ENCODE results near the gene PAK1. TPM values are rescaled to one million over a fixed set of nuclear protein-coding genes. Genes with fewer than 3 reads are reported as not detected.

Gene PAK1
- total RNA-seq, 2 experiments from 2014 or later = 77.2 to 83.6 TPM

- Mint-ChIP-seq H3K4me3 (no peak overlapping the region), H3K27ac (no peak overlapping the region), H3K36me3 (no peaks in the 10 kb centered on the region), H3K4me1 (peaks cover 39% of the 10 kb centered on the region), H3K27me3 (peaks cover 4% of the 10 kb centered on the region), H3K9me3 (no peaks in the 10 kb centered on the region)
- DNase-seq (no peak), ATAC-seq (ENCODE audit: low read depth) (peak; percentile 20)
- POLR2A ChIA-PET = no interaction called here
Measured at GRCh38 chr11:77442394-77443053, 31.4 kb downstream of the PAK1 start.

- ATAC-seq (ENCODE audit: low read depth) (no peak), DNase-seq (no peak)
- H3K36me3 Mint-ChIP-seq = no peaks in the 10 kb centered on the region
- H3K4me3 Mint-ChIP-seq = no peak overlapping the region
- peaks cover 30% of the 10 kb centered on the region for H3K4me1 Mint-ChIP-seq
- H3K27me3 Mint-ChIP-seq = peaks cover 4% of the 10 kb centered on the region
- no peak overlapping the region for H3K27ac Mint-ChIP-seq
- H3K9me3 Mint-ChIP-seq = no peaks in the 10 kb centered on the region
- POLR2A ChIA-PET = no interaction called here
Measured at GRCh38 chr11:77441426-77441825, 32.5 kb downstream of the PAK1 start.

DNA sequence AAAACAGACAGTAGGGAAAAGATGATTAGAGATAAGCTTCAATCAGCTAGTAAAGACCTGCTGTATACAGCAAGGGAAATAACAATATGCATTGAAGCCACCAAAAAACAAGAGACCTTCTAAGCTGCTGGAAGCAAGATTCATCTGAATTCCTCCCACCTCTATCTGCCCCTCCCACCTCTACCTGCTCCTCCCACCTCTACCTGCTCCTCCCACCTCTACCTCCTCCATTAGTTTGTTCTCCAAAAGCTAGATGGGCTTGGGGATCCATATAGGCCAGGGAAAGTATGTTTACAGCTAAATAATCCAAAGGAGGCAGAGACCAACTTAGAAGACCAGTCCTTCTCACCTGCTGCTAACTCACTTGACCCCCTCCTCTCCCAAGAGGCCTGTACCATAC, 33.2 kb downstream of the PAK1 start:
- POLR2A ChIA-PET = no interaction called here
- H3K4me1 Mint-ChIP-seq = peaks cover 33% of the 10 kb centered on the region
- ATAC-seq (ENCODE audit: low read depth) (no peak), DNase-seq (no peak)
- no peaks in the 10 kb centered on the region for H3K9me3 Mint-ChIP-seq
- no peak overlapping the region for H3K27ac Mint-ChIP-seq
- no peaks in the 10 kb centered on the region for H3K36me3 Mint-ChIP-seq
- peaks cover 4% of the 10 kb centered on the region for H3K27me3 Mint-ChIP-seq
- H3K4me3 Mint-ChIP-seq = no peak overlapping the region

- peaks cover 2% of the 10 kb centered on the region for H3K27me3 Mint-ChIP-seq
- H3K4me1 Mint-ChIP-seq = peaks cover 25% of the 10 kb centered on the region
- POLR2A ChIA-PET = no interaction called here
- DNase-seq (no peak), ATAC-seq (ENCODE audit: low read depth) (no peak)
- no peaks in the 10 kb centered on the region for H3K36me3 Mint-ChIP-seq
- H3K27ac Mint-ChIP-seq = no peak overlapping the region
- no peaks in the 10 kb centered on the region for H3K9me3 Mint-ChIP-seq
- no peak overlapping the region for H3K4me3 Mint-ChIP-seq
Measured at GRCh38 chr11:77438487-77438886, 35.4 kb downstream of the PAK1 start.

DNA sequence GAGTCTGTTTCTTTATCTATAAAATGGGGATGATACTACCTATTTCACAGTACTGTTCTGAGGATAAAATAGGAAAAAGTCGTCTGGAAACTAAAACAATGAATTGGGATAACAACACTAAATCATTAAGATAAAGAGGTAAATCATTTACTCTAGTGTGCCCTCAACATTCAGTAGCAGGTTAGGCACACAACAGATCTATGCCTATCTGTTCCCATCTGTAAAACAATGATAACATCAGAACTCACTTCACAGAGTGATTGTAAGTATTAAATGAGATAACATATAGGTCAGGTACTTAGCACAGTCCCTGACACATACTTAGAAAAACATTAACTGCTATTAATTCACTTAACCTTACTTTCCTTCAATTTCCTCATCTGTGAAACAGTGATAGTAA, 36.9 kb downstream of the PAK1 start:
- DNase-seq (no peak), ATAC-seq (ENCODE audit: low read depth) (no peak)
- no peak overlapping the region for H3K27ac Mint-ChIP-seq
- H3K4me3 Mint-ChIP-seq = no peak overlapping the region
- POLR2A ChIA-PET = no interaction called here
- no peaks in the 10 kb centered on the region for H3K9me3 Mint-ChIP-seq
- peaks cover 7% of the 10 kb centered on the region for H3K27me3 Mint-ChIP-seq
- peaks cover 18% of the 10 kb centered on the region for H3K4me1 Mint-ChIP-seq
- peaks cover 2% of the 10 kb centered on the region for H3K36me3 Mint-ChIP-seq

DNA sequence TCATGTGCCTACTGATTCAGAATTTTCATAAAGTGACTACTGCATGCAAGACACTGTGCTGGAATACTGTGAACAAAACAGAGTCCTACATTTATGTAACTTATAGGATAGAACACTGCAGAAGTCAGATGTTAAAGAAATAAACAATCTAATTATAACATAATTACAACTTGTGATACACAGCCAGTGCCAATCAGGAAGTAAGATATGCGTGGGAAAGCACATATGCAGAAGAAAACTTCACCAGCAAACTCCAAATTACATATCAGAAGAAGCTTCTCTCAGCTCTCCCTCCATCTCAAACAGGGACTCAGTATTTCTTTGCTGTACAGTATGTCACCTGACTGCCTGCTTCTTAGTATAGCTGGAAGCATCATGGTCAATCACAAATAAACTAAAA, 37.4 kb downstream of the PAK1 start:
- H3K27me3 Mint-ChIP-seq = peaks cover 7% of the 10 kb centered on the region

DNA sequence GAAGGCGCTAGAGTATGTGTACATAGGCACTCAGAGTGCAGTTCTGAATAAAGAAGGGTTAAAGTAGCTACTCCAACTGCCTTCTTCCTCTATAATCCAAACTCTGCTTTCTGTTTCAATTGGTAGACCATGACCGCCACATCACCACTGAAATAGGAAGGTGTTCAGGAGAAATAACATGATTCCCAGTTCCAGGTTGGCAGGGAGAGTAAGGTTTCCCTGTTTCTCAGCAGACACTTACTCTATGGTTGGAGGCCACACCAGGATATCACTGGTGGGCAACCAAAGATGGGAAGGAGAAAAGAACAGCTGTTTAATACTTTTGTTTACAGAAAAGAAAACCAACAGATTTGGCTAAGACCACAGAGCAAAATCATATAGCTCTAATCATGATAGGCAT, 37.9 kb downstream of the PAK1 start:
- no peaks in the 10 kb centered on the region for H3K9me3 Mint-ChIP-seq
- ATAC-seq (ENCODE audit: low read depth) (no peak), DNase-seq (no peak)
- H3K27me3 Mint-ChIP-seq = peaks cover 7% of the 10 kb centered on the region
- H3K36me3 Mint-ChIP-seq = peaks cover 4% of the 10 kb centered on the region
- no peak overlapping the region for H3K27ac Mint-ChIP-seq
- POLR2A ChIA-PET = no interaction called here
- no peak overlapping the region for H3K4me3 Mint-ChIP-seq
- peaks cover 13% of the 10 kb centered on the region for H3K4me1 Mint-ChIP-seq

More for the DNA sequence above, 37.4 kb downstream of the PAK1 start:
- Mint-ChIP-seq H3K27ac (no peak overlapping the region), H3K4me3 (no peak overlapping the region), H3K4me1 (peaks cover 15% of the 10 kb centered on the region), H3K36me3 (peaks cover 2% of the 10 kb centered on the region), H3K9me3 (no peaks in the 10 kb centered on the region)
- POLR2A ChIA-PET = no interaction called here
- ATAC-seq (ENCODE audit: low read depth) (no peak), DNase-seq (no peak)

GRCh38 chr11:77431813-77432212, 42.1 kb downstream of the PAK1 start:
- Mint-ChIP-seq H3K4me3 (no peak overlapping the region), H3K27ac (no peak overlapping the region), H3K4me1 (peaks cover 25% of the 10 kb centered on the region), H3K9me3 (no peaks in the 10 kb centered on the region), H3K27me3 (peaks cover 5% of the 10 kb centered on the region), H3K36me3 (peaks cover 7% of the 10 kb centered on the region)
- POLR2A ChIA-PET = no interaction called here
- no peak for DNase-seq
- no peak for ATAC-seq (ENCODE audit: low read depth)

- no peak overlapping the region for H3K27ac Mint-ChIP-seq
- H3K4me3 Mint-ChIP-seq = no peak overlapping the region
- H3K9me3 Mint-ChIP-seq = no peaks in the 10 kb centered on the region
- ATAC-seq (ENCODE audit: low read depth) (no peak), DNase-seq (no peak)
- H3K4me1 Mint-ChIP-seq = peaks cover 20% of the 10 kb centered on the region
- H3K36me3 Mint-ChIP-seq = peaks cover 7% of the 10 kb centered on the region
- H3K27me3 Mint-ChIP-seq = peaks cover 5% of the 10 kb centered on the region
- POLR2A ChIA-PET = no interaction called here
Measured at GRCh38 chr11:77428598-77428997, 45.3 kb downstream of the PAK1 start.

GRCh38 chr11:77425346-77425745, 48.5 kb downstream of the PAK1 start:
- H3K4me1 Mint-ChIP-seq = peaks cover 15% of the 10 kb centered on the region
- POLR2A ChIA-PET = interaction anchor here (0.7 kb wide), 1 partner anchor 124 kb away, joined by 3 read pairs; the partner anchor contains the start of gene GDPD4
- no peaks in the 10 kb centered on the region for H3K9me3 Mint-ChIP-seq
- peaks cover 7% of the 10 kb centered on the region for H3K36me3 Mint-ChIP-seq
- no peak for ATAC-seq (ENCODE audit: low read depth)
- H3K27ac Mint-ChIP-seq = no peak overlapping the region
- no peaks in the 10 kb centered on the region for H3K27me3 Mint-ChIP-seq
- no peak for DNase-seq
- H3K4me3 Mint-ChIP-seq = no peak overlapping the region

- POLR2A ChIA-PET = no interaction called here
- Mint-ChIP-seq H3K27ac (no peak overlapping the region), H3K27me3 (no peaks in the 10 kb centered on the region), H3K36me3 (peaks cover 10% of the 10 kb centered on the region), H3K4me1 (peaks cover 9% of the 10 kb centered on the region), H3K9me3 (no peaks in the 10 kb centered on the region), H3K4me3 (no peak overlapping the region)
- no peak for DNase-seq
- ATAC-seq (ENCODE audit: low read depth) = no peak
Measured at GRCh38 chr11:77424644-77425043, 49.2 kb downstream of the PAK1 start.

GRCh38 chr11:77423624-77424023, 50.3 kb downstream of the PAK1 start:
- Mint-ChIP-seq H3K27ac (no peak overlapping the region), H3K4me3 (no peak overlapping the region), H3K4me1 (peaks cover 3% of the 10 kb centered on the region), H3K9me3 (no peaks in the 10 kb centered on the region), H3K27me3 (no peaks in the 10 kb centered on the region), H3K36me3 (peaks cover 9% of the 10 kb centered on the region)
- DNase-seq (no peak), ATAC-seq (ENCODE audit: low read depth) (no peak)
- POLR2A ChIA-PET = no interaction called here

- ATAC-seq (ENCODE audit: low read depth) = no peak
- Mint-ChIP-seq H3K9me3 (no peaks in the 10 kb centered on the region), H3K36me3 (peaks cover 7% of the 10 kb centered on the region), H3K27me3 (no peaks in the 10 kb centered on the region), H3K4me1 (peaks cover 7% of the 10 kb centered on the region), H3K4me3 (no peak overlapping the region), H3K27ac (no peak overlapping the region)
- no peak for DNase-seq
- POLR2A ChIA-PET = no interaction called here
Measured at GRCh38 chr11:77422687-77423086, 51.2 kb downstream of the PAK1 start.

DNA sequence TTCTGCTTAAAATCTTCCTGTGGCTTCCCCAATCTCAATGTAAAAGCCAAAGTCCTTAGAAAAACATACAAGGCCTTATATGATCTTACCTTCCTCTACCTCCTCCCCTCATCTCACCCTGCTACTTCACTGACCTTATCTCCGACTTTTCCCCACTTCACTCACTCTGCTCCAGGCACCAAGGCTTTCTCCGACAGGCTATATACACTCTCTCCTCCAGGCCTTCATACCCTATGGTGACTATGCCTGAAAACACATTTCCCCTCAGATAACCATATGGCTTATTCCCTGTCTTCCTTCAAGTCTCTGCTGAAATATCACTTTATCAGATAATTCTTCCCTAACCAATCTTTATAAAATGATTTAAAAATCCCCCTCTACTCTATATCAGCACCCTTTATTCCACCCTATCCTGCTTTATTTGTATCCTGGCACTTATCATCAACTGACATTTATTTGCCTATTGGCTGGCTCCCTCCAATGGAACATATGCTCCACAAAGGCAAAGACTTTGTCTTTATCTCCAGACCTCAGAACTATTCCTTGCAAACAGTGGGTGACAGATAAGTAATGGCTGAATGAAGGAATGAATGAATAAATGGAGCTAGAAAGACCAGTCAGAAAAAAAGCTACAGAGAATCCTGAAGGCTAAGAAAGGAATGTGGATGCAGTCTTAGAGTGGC, 52.7 kb downstream of the PAK1 start:
- ATAC-seq (ENCODE audit: low read depth) = no peak
- no peak for DNase-seq
- Mint-ChIP-seq H3K27ac (no peak overlapping the region), H3K4me3 (no peak overlapping the region), H3K4me1 (peaks cover 7% of the 10 kb centered on the region), H3K27me3 (no peaks in the 10 kb centered on the region), H3K36me3 (peaks cover 7% of the 10 kb centered on the region), H3K9me3 (no peaks in the 10 kb centered on the region)
- POLR2A ChIA-PET = no interaction called here
